ENCODE data around the gene P2RY4. TPM values are rescaled to one million over a fixed set of nuclear protein-coding genes. Genes with fewer than 3 reads are reported as not detected.

P2RY4 gene
- total and polyA plus RNA-seq, 2 of the 13 experiments (the other 11 are each of a cell fraction or from before 2014, with no cell fraction given): 0.07 to 0.49 TPM

GRCh38 chrX:70289793-70290770 lies 30.1 kb upstream of the P2RY4 start, which contains the start of the genes KIF4A and PDZD11 (continued):
- TF ChIP-seq PBX3 (CRISPR knock-in tag; IDR thresholded peaks at IDR 0.05; ENCODE audit: borderline replicate concordance) (no peak), AGO1 (IDR thresholded peaks at IDR 0.05; ENCODE audit: low read depth, low read length, poor library complexity, severe bottlenecking) (no peak), RXRA (CRISPR knock-in tag; IDR thresholded peaks at IDR 0.05) (no peak), GATAD1 (CRISPR knock-in tag; IDR thresholded peaks at IDR 0.05) (peak; percentile 87), POLR2AphosphoS2 (IDR thresholded peaks at IDR 0.05; ENCODE audit: low read depth, low read length) (no peak), ZFP62 (CRISPR knock-in tag; IDR thresholded peaks at IDR 0.05) (no peak), ZNF607 (CRISPR knock-in tag; IDR thresholded peaks at IDR 0.05; ENCODE audit: borderline replicate concordance) (no peak), TBX2 (CRISPR knock-in tag; IDR thresholded peaks at IDR 0.05; ENCODE audit: borderline replicate concordance) (0 out of 2 replicates have a peak, but pooled peaks have one; percentile 31), ZNF775 (CRISPR knock-in tag; IDR thresholded peaks at IDR 0.05; ENCODE audit: borderline replicate concordance) (no peak), ZBTB7B (CRISPR knock-in tag; IDR thresholded peaks at IDR 0.05) (no peak), YEATS2 (CRISPR knock-in tag; IDR thresholded peaks at IDR 0.05; ENCODE audit: borderline replicate concordance) (peak; percentile 53; the same call in 1 of the 2 replicates), HNRNPUL1 (IDR thresholded peaks at IDR 0.05; ENCODE audit: low read depth, low read length) (no peak), ZNF7 (CRISPR knock-in tag; IDR thresholded peaks at IDR 0.05) (no peak), ISL2 (CRISPR knock-in tag; IDR thresholded peaks at IDR 0.05) (no peak), SP2 (CRISPR knock-in tag; IDR thresholded peaks at IDR 0.05) (peak; percentile 38; the same call in 1 of the 2 replicates), PRPF4 (IDR thresholded peaks at IDR 0.05; ENCODE audit: low read depth, low read length, poor library complexity, severe bottlenecking) (no peak), HNRNPK (IDR thresholded peaks at IDR 0.05; ENCODE audit: low read depth, low read length, poor library complexity, severe bottlenecking) (no peak), KDM3A (CRISPR knock-in tag; IDR thresholded peaks at IDR 0.05; ENCODE audit: low read depth) (no peak), ZNF30 (CRISPR knock-in tag; IDR thresholded peaks at IDR 0.05) (no peak), ZNF44 (CRISPR knock-in tag; IDR thresholded peaks at IDR 0.05) (no peak), ARHGAP35 (CRISPR knock-in tag; IDR thresholded peaks at IDR 0.05; ENCODE audit: borderline replicate concordance) (no peak)

Data from HepG2 (cell line).